Parathyroid adenoma (tissue), 2 donors: Measurements from ENCODE around the gene MYL3.

Source experiments
- H2AFZ ChIP-seq: fragments of 300-600 bp; sonication (generic); one replicate; pipeline ENCODE4 v1.7.0; 2017; ENCODE audit warnings: antibody characterized with exemption, mild to moderate bottlenecking
- H3K27ac ChIP-seq: fragments of 300-600 bp; sonication (generic); one replicate; pipeline ENCODE4 v1.7.0; 2017
- H3K27me3 ChIP-seq: fragments of 300-600 bp; sonication (generic); one replicate; pipeline ENCODE4 v1.7.0; 2017; ENCODE audit warnings: low read length; ENCODE audit not compliant: control insufficient read depth, insufficient read depth
- H3K36me3 ChIP-seq: fragments of 300-600 bp; sonication (generic); one replicate; pipeline ENCODE4 v1.7.0; 2017; ENCODE audit warnings: low read length; ENCODE audit not compliant: control insufficient read depth, insufficient read depth
- H3K4me1 ChIP-seq: fragments of 300-600 bp; sonication (generic); one replicate; pipeline ENCODE4 v1.7.0; 2017; ENCODE audit warnings: control low read depth
- H3K4me2 ChIP-seq: fragments of 300-600 bp; sonication (generic); one replicate; pipeline ENCODE4 v1.7.0; 2017; ENCODE audit warnings: low read length
- H3K4me3 ChIP-seq: fragments of 300-600 bp; sonication (generic); one replicate; pipeline ENCODE4 v1.7.0; 2017; ENCODE audit warnings: low read depth, low read length
- H3K79me2 ChIP-seq: fragments of 300-600 bp; sonication (generic); one replicate; pipeline ENCODE4 v1.7.0; 2017; ENCODE audit warnings: control low read depth
- H3K9ac ChIP-seq: fragments of 300-600 bp; sonication (generic); one replicate; pipeline ENCODE4 v1.7.0; 2017; ENCODE audit warnings: mild to moderate bottlenecking
- H3K9me3 ChIP-seq: fragments of 300-600 bp; sonication (generic); one replicate; pipeline ENCODE4 v1.7.0; 2017; ENCODE audit warnings: low read length; ENCODE audit not compliant: control insufficient read depth
- TF ChIP-seq, protein P1 (sequence below): fragments of 300-600 bp; sonication (generic); IDR thresholded peaks from one replicate; pipeline ENCODE4 v1.7.0; 2017; ENCODE audit warnings: antibody characterized with exemption, mild to moderate bottlenecking
- donor health status: primary hyperparathyroidism.

Gene MYL3

DNA sequence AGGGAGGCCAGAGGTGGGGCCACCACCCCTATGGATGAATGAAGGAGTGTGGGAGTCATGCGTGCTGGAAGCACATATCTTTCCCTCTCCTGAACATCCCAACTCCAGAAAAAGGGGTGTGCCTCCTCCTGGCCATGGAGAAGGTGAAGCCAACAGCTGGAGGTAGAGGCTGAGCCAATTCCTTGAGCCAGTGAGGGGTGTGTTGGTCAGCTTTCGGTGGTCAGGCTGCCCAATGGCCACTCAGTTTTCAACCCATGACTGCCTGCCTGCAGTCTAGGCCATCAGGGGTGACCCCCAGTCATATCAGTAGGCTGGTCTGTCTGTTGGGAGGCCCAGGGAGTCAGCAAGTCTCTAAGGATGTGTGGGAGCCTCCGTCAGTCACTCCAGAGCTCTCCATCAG, 27.9 kb upstream of the MYL3 start:
- Histone ChIP-seq H3K4me3 (no peak overlapping the region), H3K36me3 (no peaks in the 10 kb centered on the region), H3K27ac (no peak overlapping the region), H2AFZ (no peak overlapping the region), H3K4me1 (peaks cover 3% of the 10 kb centered on the region), H3K4me2 (no peak overlapping the region), H3K27me3 (no peaks in the 10 kb centered on the region), H3K9me3 (no peaks in the 10 kb centered on the region), H3K79me2 (no peaks in the 10 kb centered on the region), H3K9ac (no peak overlapping the region)
- TF ChIP-seq, protein P1, sequence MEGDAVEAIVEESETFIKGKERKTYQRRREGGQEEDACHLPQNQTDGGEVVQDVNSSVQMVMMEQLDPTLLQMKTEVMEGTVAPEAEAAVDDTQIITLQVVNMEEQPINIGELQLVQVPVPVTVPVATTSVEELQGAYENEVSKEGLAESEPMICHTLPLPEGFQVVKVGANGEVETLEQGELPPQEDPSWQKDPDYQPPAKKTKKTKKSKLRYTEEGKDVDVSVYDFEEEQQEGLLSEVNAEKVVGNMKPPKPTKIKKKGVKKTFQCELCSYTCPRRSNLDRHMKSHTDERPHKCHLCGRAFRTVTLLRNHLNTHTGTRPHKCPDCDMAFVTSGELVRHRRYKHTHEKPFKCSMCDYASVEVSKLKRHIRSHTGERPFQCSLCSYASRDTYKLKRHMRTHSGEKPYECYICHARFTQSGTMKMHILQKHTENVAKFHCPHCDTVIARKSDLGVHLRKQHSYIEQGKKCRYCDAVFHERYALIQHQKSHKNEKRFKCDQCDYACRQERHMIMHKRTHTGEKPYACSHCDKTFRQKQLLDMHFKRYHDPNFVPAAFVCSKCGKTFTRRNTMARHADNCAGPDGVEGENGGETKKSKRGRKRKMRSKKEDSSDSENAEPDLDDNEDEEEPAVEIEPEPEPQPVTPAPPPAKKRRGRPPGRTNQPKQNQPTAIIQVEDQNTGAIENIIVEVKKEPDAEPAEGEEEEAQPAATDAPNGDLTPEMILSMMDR = no peak

DNA sequence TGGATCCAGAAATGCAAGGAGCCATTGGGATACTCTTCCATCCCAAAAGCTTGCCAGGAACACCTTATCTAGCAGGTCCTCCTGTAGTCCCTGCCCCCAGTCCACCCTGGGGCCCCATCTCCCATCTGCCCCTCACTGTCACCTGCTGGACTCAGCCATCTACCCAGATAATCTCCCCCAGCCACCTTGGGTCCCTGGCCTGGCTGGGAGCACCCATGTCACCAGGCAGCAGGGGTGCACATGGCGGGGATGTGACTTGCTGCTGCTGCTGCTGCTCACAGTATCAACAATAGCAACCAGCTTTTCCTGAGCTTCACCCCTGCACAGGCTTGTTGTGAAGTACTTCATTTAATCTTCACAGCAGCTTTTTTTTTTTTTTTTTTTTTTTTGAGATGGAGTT, 26.9 kb upstream of the MYL3 start:
- Histone ChIP-seq H3K4me2 (no peak overlapping the region), H3K27me3 (no peaks in the 10 kb centered on the region), H2AFZ (no peak overlapping the region), H3K9ac (no peak overlapping the region), H3K79me2 (no peaks in the 10 kb centered on the region), H3K4me3 (no peak overlapping the region), H3K36me3 (no peaks in the 10 kb centered on the region), H3K27ac (no peak overlapping the region), H3K4me1 (peaks cover 3% of the 10 kb centered on the region), H3K9me3 (no peaks in the 10 kb centered on the region)
- TF ChIP-seq, protein P1 = no peak

DNA sequence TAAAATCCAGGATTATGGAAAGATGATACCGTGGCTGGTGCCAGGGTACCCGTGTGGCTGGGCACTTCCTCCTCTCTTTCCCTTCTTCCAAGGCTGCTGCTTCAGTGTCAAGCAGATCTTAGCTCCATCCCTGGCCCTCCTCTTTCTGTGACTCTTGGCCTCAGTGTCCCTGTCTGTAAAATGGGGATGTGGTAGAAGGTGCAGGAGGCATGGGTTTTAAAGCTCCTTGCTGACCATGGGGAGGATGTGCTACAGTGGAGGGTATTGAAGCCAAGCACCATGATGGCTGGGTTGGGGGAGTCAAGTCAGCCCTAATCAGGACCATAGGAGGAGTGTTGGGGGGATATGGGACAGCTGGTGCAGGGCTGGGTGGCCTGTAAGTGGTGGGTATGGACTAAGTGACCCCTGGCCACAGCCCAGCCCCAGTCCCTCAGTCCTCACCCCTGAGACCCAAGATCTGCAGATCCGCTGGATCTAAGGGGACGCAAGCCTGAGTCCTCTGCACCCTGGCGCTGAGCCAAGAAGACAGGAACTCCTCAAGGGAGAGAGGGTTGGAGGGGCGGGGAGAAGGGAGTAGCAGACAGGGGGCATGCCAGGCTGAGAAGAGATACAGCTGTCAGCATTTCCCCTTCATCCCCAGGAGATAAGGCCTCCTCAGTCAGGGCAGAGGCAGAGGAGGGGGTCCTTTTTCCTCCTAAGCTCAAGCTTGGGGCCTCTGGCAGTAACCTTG, 26.3 kb upstream of the MYL3 start:
- Histone ChIP-seq H2AFZ (no peak overlapping the region), H3K27ac (no peak overlapping the region), H3K4me2 (no peak overlapping the region), H3K27me3 (no peaks in the 10 kb centered on the region), H3K79me2 (no peaks in the 10 kb centered on the region), H3K4me1 (peaks cover 3% of the 10 kb centered on the region), H3K9me3 (no peaks in the 10 kb centered on the region), H3K9ac (no peak overlapping the region), H3K4me3 (no peak overlapping the region), H3K36me3 (no peaks in the 10 kb centered on the region)
- TF ChIP-seq, protein P1 = no peak

- Histone ChIP-seq H3K4me1 (peaks cover 3% of the 10 kb centered on the region), H3K27me3 (no peaks in the 10 kb centered on the region)
- TF ChIP-seq, protein P1 = no peak
These were observed 25.5 kb upstream of the MYL3 start for GRCh38 chr3:46888705-46889104.

DNA sequence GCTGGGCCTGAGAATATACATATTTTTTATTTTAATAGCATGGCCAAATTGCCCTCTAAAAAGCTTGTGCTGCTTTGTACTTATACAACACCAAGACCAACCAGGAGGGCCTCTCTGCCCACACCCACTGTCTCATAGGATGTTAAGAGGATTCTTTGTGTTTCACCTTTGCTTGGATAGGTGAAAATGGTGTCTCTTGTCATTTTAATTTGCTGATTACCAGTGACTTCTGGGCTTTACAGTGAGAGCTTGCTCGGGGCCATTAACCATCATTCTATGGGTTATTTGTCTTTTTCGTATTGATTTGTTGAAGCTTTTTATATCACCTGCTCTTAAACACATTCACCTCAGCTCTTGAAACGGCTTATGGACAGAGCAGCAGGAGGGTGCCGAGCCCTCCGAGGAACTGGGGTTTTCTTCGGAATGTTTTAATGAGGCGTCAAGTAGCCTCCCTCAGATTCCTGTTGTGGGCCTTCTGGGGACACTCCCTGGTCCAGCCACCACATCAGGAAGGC, 24.8 kb upstream of the MYL3 start:
- Histone ChIP-seq H3K27ac (no peak overlapping the region), H3K36me3 (no peaks in the 10 kb centered on the region), H3K4me3 (no peak overlapping the region), H3K9me3 (no peaks in the 10 kb centered on the region), H3K4me1 (peaks cover 3% of the 10 kb centered on the region), H3K27me3 (no peaks in the 10 kb centered on the region), H3K79me2 (no peaks in the 10 kb centered on the region), H3K9ac (no peak overlapping the region), H2AFZ (no peak overlapping the region), H3K4me2 (no peak overlapping the region)
- TF ChIP-seq, protein P1 = no peak

More at GRCh38 chr3:46888705-46889104, 25.5 kb upstream of the MYL3 start:
- Histone ChIP-seq H2AFZ (no peak overlapping the region), H3K79me2 (no peaks in the 10 kb centered on the region), H3K36me3 (no peaks in the 10 kb centered on the region), H3K4me3 (no peak overlapping the region), H3K9ac (no peak overlapping the region), H3K4me2 (no peak overlapping the region), H3K27ac (no peak overlapping the region), H3K9me3 (no peaks in the 10 kb centered on the region)
